ENCODE data around the gene TMEM89. TPM values are rescaled to one million over a fixed set of nuclear protein-coding genes. Genes with fewer than 3 reads are reported as not detected.

TMEM89 gene
- total and polyA plus RNA-seq, 2 donors (not counting 1 experiment from before 2014, with no cell fraction given): not detected

- Mint-ChIP-seq H3K27me3 (no peaks in the 10 kb centered on the region), H3K27ac (no peak overlapping the region), H3K9me3 (ENCODE audit: insufficient read depth) (no peaks in the 10 kb centered on the region), H3K4me3 (no peak overlapping the region), H3K4me1 (no peaks in the 10 kb centered on the region)
- H3K4me3 ChIP-seq (ENCODE audit: control extremely low read depth in 1 of 5, extremely low read depth in 1 of 5, insufficient read depth in 1 of 5, low read depth in 2 of 5, low read length in 4 of 5): no peak overlapping the region
- no peaks in the 10 kb centered on the region for H3K79me2 ChIP-seq (ENCODE audit: control insufficient read depth, insufficient read depth, low read length)
- no peak for ATAC-seq (ENCODE audit: low read depth)
- no peak overlapping the region for H2AFZ ChIP-seq (ENCODE audit: insufficient read depth, low read depth, low read length, poor library complexity, severe bottlenecking)
- 90% methylated on average over 12 of the region's 13 CpGs for WGBS (ENCODE audit: insufficient coverage)
- no peaks in the 10 kb centered on the region for H4K20me1 ChIP-seq (ENCODE audit: control insufficient read depth, insufficient read depth, low read length, poor library complexity, severe bottlenecking)
- ChIA-PET POLR2A (no interaction called here), CTCF (no interaction called here)
- no peak overlapping the region for H3K9ac ChIP-seq (ENCODE audit: low read length)
- no peak for DNase-seq
- no peak overlapping the region for H3K4me2 ChIP-seq (replicated peaks; ENCODE audit: low read depth, low read length, poor library complexity, severe bottlenecking)
- H3K27ac ChIP-seq (ENCODE audit: low read length in 2 of 2): no peak overlapping the region
- no peak for TF ChIP-seq CTCF (IDR thresholded peaks at IDR 0.05)
- TF ChIP-seq EZH2 (IDR thresholded peaks at IDR 0.05; ENCODE audit: borderline replicate concordance, insufficient read depth, low read depth, low read length, poor library complexity, severe bottlenecking): no peak
- H3K9me3 ChIP-seq (ENCODE audit: control extremely low read depth in 1 of 3, control insufficient read depth in 2 of 3, insufficient read depth in 1 of 3, low read length in 2 of 3): no peaks in the 10 kb centered on the region
- intact Hi-C loops (cut with micrococcal nuclease): no loop called here
- no peaks in the 10 kb centered on the region for H3K27me3 ChIP-seq (replicated peaks in 1 of 4; ENCODE audit: control extremely low read depth in 1 of 4, control insufficient read depth in 3 of 4, insufficient read depth in 4 of 4, low read length in 3 of 4)
- no peaks in the 10 kb centered on the region for H3K4me1 ChIP-seq (ENCODE audit: control insufficient read depth in 2 of 2, insufficient read depth in 2 of 2, low read length in 2 of 2)
- no peaks in the 10 kb centered on the region for H3K36me3 ChIP-seq (replicated peaks in 1 of 2; ENCODE audit: control extremely low read depth in 1 of 2, control insufficient read depth in 1 of 2, extremely low read depth in 1 of 2, insufficient read depth in 2 of 2, low read length in 1 of 2)
Observed at GRCh38 chr3:48628277-48629017, 6.9 kb upstream of the TMEM89 start.

- Histone ChIP-seq H3K9me3 (ENCODE audit: control extremely low read depth in 1 of 3, control insufficient read depth in 2 of 3, insufficient read depth in 1 of 3, low read length in 2 of 3) (no peaks in the 10 kb centered on the region), H4K20me1 (ENCODE audit: control insufficient read depth, insufficient read depth, low read length, poor library complexity, severe bottlenecking) (no peaks in the 10 kb centered on the region), H3K4me3 (ENCODE audit: control extremely low read depth in 1 of 5, extremely low read depth in 1 of 5, insufficient read depth in 1 of 5, low read depth in 2 of 5, low read length in 4 of 5) (no peak overlapping the region), H3K79me2 (ENCODE audit: control insufficient read depth, insufficient read depth, low read length) (no peaks in the 10 kb centered on the region), H3K9ac (ENCODE audit: low read length) (no peak overlapping the region), H2AFZ (ENCODE audit: insufficient read depth, low read depth, low read length, poor library complexity, severe bottlenecking) (no peak overlapping the region), H3K4me2 (replicated peaks; ENCODE audit: low read depth, low read length, poor library complexity, severe bottlenecking) (no peak overlapping the region), H3K4me1 (ENCODE audit: control insufficient read depth in 2 of 2, insufficient read depth in 2 of 2, low read length in 2 of 2) (no peaks in the 10 kb centered on the region), H3K27ac (ENCODE audit: low read length in 2 of 2) (no peak overlapping the region), H3K27me3 (replicated peaks in 1 of 4; ENCODE audit: control extremely low read depth in 1 of 4, control insufficient read depth in 3 of 4, insufficient read depth in 4 of 4, low read length in 3 of 4) (no peaks in the 10 kb centered on the region), H3K36me3 (replicated peaks in 1 of 2; ENCODE audit: control extremely low read depth in 1 of 2, control insufficient read depth in 1 of 2, extremely low read depth in 1 of 2, insufficient read depth in 2 of 2, low read length in 1 of 2) (no peaks in the 10 kb centered on the region)
- TF ChIP-seq EZH2 (IDR thresholded peaks at IDR 0.05; ENCODE audit: borderline replicate concordance, insufficient read depth, low read depth, low read length, poor library complexity, severe bottlenecking) (no peak), CTCF (IDR thresholded peaks at IDR 0.05) (no peak)
- Mint-ChIP-seq H3K27me3 (no peaks in the 10 kb centered on the region), H3K27ac (no peak overlapping the region), H3K4me1 (no peaks in the 10 kb centered on the region), H3K9me3 (ENCODE audit: insufficient read depth) (no peaks in the 10 kb centered on the region), H3K4me3 (no peak overlapping the region)
- 91% methylated on average over 4 of the region's 6 CpGs for WGBS (ENCODE audit: insufficient coverage)
- ChIA-PET CTCF (no interaction called here), POLR2A (no interaction called here)
- intact Hi-C loops (cut with micrococcal nuclease): no loop called here
- ATAC-seq (ENCODE audit: low read depth) (no peak), DNase-seq (no peak)
Observed at GRCh38 chr3:48625600-48625999, 4.0 kb upstream of the TMEM89 start.
